ENCODE results near the gene PCNX2.

DNA sequence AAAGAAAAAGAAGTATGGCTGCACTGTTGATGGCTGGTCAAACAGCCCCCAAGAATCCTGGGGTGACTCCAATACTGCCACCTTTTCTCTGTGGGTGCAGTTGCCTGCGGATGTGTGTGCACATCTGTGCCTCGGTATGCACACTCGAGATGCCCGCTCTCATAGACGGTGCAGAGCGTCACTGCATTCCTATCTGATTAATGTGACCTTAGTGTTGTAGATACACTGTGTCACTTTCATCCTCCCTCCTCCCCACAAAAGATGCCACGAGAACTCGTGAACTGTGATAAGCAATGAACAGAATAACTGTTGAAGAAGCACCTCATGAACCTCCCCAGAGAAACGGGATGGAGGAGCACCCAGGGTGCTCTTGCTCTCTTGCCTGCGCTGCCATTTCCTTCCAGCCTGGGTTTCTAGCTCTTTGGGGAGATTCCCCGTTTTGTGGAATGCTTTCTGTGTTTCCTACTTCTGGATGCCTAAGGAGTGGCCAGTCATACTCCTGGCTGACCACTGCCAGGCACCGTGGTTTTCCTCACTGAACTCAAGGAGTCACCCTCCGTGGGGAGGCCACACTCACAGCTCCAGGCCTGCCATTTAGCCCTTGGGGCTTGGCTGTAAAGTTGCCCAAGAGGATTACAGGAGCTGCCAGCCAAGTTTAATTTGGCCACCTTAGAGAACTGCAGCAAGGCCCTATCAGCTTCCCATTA, 313.1 kb downstream of the PCNX2 start:
- TF ChIP-seq, protein P1, sequence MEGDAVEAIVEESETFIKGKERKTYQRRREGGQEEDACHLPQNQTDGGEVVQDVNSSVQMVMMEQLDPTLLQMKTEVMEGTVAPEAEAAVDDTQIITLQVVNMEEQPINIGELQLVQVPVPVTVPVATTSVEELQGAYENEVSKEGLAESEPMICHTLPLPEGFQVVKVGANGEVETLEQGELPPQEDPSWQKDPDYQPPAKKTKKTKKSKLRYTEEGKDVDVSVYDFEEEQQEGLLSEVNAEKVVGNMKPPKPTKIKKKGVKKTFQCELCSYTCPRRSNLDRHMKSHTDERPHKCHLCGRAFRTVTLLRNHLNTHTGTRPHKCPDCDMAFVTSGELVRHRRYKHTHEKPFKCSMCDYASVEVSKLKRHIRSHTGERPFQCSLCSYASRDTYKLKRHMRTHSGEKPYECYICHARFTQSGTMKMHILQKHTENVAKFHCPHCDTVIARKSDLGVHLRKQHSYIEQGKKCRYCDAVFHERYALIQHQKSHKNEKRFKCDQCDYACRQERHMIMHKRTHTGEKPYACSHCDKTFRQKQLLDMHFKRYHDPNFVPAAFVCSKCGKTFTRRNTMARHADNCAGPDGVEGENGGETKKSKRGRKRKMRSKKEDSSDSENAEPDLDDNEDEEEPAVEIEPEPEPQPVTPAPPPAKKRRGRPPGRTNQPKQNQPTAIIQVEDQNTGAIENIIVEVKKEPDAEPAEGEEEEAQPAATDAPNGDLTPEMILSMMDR (IDR thresholded peaks at IDR 0.05; ENCODE audit: control extremely low read depth in 1 of 3, insufficient read depth in 1 of 3, low read depth in 1 of 3, low read length in 3 of 3): no peak
- no peak for TF ChIP-seq SIN3A (conservative IDR thresholded peaks at IDR 0.05 in 1 of 2, IDR thresholded peaks at IDR 0.05 in 1 of 2; ENCODE audit: low read depth in 1 of 2, low read length in 2 of 2)
- no peak for TF ChIP-seq CHD2 (IDR thresholded peaks at IDR 0.05; ENCODE audit: low read length)
- no peak for TF ChIP-seq EZH2 (IDR thresholded peaks at IDR 0.05; ENCODE audit: low read depth, low read length, severe bottlenecking)
- no peak for TF ChIP-seq CEBPB (IDR thresholded peaks at IDR 0.05; ENCODE audit: low read depth, low read length)
- TF ChIP-seq, protein P2, sequence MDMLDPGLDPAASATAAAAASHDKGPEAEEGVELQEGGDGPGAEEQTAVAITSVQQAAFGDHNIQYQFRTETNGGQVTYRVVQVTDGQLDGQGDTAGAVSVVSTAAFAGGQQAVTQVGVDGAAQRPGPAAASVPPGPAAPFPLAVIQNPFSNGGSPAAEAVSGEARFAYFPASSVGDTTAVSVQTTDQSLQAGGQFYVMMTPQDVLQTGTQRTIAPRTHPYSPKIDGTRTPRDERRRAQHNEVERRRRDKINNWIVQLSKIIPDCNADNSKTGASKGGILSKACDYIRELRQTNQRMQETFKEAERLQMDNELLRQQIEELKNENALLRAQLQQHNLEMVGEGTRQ (IDR thresholded peaks at IDR 0.05; ENCODE audit: low read length): no peak
- TF ChIP-seq POLR2A (IDR thresholded peaks at IDR 0.05; ENCODE audit: control extremely low read depth in 1 of 2, low read depth in 2 of 2, low read length in 2 of 2): no peak
- TF ChIP-seq TAF1 (IDR thresholded peaks at IDR 0.05; ENCODE audit: low read depth, low read length): no peak
- TF ChIP-seq GABPA (IDR thresholded peaks at IDR 0.05; ENCODE audit: borderline replicate concordance, insufficient read depth, low read length): no peak
- no peak for TF ChIP-seq CREB1 (IDR thresholded peaks at IDR 0.05)
- no peak for TF ChIP-seq RFX5 (IDR thresholded peaks at IDR 0.05; ENCODE audit: borderline replicate concordance, low read depth, low read length)
- TF ChIP-seq, protein P3, sequence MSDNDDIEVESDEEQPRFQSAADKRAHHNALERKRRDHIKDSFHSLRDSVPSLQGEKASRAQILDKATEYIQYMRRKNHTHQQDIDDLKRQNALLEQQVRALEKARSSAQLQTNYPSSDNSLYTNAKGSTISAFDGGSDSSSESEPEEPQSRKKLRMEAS (IDR thresholded peaks at IDR 0.05): no peak
- TF ChIP-seq HDAC2 (IDR thresholded peaks at IDR 0.05; ENCODE audit: borderline replicate concordance in 1 of 2, low read depth in 2 of 2, low read length in 2 of 2): no peak
